Mucosa of rectum (tissue), 2 donors: ENCODE results near the gene IPCEF1.
"Not testable (repeated sequence)": the region's sequence is repeated elsewhere in the genome, so short reads cannot be mapped to it uniquely, and the experiment has no call there.

Experiments
- H3K27ac ChIP-seq, 2 donors: one replicate each; pipeline ENCODE4 v1.7.0; 2013; ENCODE audit warnings: inconsistent platforms in 2 of 2, low read depth in 2 of 2, low read length in 2 of 2
- H3K27me3 ChIP-seq, 2 donors: one replicate each; pipeline ENCODE4 v1.7.0; 2013; ENCODE audit warnings: low read length in 2 of 2; ENCODE audit not compliant: control insufficient read depth in 2 of 2, insufficient read depth in 2 of 2
- H3K36me3 ChIP-seq, 2 donors: one replicate each; pipeline ENCODE4 v1.7.0; 2013; ENCODE audit warnings: low read length in 2 of 2; ENCODE audit not compliant: control insufficient read depth in 2 of 2, insufficient read depth in 2 of 2
- H3K4me1 ChIP-seq, 2 donors: one replicate each; pipeline ENCODE4 v1.7.0; 2013; ENCODE audit warnings: low read length in 2 of 2, mild to moderate bottlenecking in 1 of 2; ENCODE audit not compliant: control insufficient read depth in 2 of 2, insufficient read depth in 2 of 2
- H3K4me3 ChIP-seq, 2 donors: one replicate each; pipeline ENCODE4 v1.7.0; 2013; ENCODE audit warnings: low read length in 2 of 2
- H3K9ac ChIP-seq, 2 donors: one replicate each; pipeline ENCODE4 v1.7.0; 2013; ENCODE audit warnings: low read length in 2 of 2, low read depth in 1 of 2, mild to moderate bottlenecking in 1 of 2
- H3K9me3 ChIP-seq, 2 donors: one replicate each; pipeline ENCODE4 v1.7.0; 2013; ENCODE audit warnings: low read length in 2 of 2; ENCODE audit not compliant: control insufficient read depth in 2 of 2
- donor health status: healthy.
- donor health status: Normal muscosa, but diverticular disease.

IPCEF1 gene

DNA sequence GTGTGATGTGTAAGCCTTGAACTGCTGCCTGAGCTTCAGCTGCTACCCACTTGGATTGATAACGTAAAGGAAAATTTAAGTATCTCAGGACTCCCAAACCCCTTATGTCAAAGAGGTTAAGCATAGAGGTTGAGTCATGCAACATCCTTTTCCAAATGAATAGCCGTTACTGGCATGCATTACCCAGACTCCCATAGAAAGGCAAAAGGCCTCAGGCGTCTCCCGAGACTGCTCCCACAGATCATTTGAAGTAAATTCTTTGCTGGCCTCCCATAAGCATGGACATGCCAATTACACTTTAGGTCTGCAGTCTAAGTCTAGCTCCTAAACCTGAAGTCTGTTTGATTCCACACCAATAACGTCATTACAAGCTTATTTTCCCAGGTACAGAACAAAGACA is 14.7 kb downstream of the IPCEF1 start:
- Histone ChIP-seq H3K36me3 (no peaks in the 10 kb centered on the region), H3K4me1 (peaks cover 2% of the 10 kb centered on the region in 2 donors), H3K9ac (no peak overlapping the region), H3K27me3 (no peaks in the 10 kb centered on the region), H3K4me3 (no peak overlapping the region), H3K9me3 (no peaks in the 10 kb centered on the region), H3K27ac (no peak overlapping the region)

DNA sequence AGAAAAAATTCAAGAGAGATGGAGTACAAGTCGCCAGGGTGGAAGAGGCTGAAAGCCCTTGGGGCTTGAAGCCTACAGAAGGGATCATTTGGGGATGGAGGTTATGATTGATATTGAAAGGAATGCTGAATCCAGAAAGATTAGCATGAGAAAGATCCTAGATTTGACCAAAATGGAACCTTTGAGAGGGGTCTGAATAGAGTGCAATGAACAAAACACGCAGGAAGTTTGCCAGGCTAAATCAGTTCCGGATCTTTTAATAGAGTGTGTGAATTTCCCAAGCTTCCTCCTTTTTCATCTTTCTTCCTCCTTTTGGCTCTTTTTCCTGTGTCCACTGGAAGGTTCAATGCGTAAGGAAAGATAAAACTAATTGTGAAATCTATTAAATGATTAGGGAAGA is 15.3 kb downstream of the IPCEF1 start:
- Histone ChIP-seq H3K9me3 (no peaks in the 10 kb centered on the region), H3K36me3 (no peaks in the 10 kb centered on the region), H3K27ac (no peak overlapping the region), H3K4me1 (peaks cover 2% of the 10 kb centered on the region in 2 donors), H3K4me3 (no peak overlapping the region), H3K9ac (no peak overlapping the region), H3K27me3 (no peaks in the 10 kb centered on the region)

DNA sequence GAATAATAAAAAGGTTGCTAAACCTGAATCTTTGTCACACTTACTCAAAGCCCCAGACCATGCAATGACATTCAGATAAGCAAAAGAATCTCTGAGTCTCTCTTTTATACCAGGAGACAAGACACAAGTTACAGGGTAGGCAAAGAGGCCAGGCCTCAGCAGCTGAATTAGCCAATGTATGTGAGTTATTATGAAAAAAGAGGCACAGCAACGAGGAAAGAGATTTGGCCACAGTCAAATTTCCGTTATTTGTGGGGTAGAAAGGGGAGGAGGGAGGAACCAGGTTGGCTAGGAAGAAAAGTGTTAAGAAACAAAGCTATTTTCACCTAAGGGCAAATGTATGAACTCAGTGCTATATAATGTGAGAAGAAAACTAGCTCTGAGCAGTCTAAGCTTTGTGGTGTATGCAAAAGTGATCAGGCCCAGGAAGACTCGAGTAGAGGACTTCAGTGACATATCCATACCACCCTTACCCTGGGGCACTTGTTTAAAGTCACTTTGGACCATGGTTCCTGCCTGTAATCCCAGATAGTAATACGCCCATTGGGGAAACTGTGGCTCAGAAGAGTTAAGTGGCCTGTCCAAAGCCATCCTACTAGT is 19.1 kb downstream of the IPCEF1 start:
- Histone ChIP-seq H3K4me3 (no peak overlapping the region), H3K27me3 (no peaks in the 10 kb centered on the region), H3K9ac (no peak overlapping the region), H3K9me3 (no peaks in the 10 kb centered on the region), H3K4me1 (peaks cover 2% of the 10 kb centered on the region in 2 donors), H3K36me3 (no peaks in the 10 kb centered on the region), H3K27ac (no peak overlapping the region)

DNA sequence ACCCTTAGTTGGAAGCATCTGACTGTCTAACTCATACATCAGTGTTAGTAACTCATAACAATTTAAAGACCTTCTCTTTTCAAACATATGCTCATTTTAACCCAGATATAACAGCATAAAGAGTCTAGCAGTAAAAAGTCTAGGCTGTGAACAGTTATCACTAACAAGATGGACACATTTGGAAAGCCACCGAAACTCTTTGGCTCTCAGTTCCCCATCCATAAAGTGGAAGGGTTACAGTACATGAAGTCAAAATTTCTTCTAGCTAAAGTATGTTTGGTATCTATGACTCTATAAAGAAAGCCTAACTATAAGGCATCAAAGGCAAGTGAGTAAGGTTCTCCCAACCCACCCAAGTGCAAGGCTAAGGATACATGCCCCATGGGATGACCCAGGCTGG is 22.5 kb downstream of the IPCEF1 start:
- H3K4me3 ChIP-seq, H3K9me3 ChIP-seq, H3K9ac ChIP-seq, H3K4me1 ChIP-seq, H3K36me3 ChIP-seq, H3K27ac ChIP-seq, H3K27me3 ChIP-seq: not testable (repeated sequence)

DNA sequence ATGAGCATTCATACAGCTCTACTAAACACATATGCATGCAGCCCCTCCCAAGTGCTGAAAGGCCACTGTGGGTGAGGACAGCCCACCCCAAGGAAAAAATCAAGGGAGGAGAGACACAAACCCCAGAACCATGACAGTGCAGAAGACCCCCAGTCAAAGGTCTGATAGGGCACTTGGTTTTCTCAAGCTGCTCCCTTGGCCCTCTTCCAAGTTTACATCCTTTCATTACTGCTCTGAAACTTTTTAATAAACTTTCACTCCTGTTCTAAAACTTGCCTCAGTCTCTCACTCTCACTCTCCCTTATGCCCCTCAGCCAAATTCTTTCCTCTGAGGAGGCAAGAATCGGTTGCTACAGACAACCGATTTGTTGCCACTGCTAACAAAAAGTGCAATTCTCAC is 24.9 kb downstream of the IPCEF1 start:
- no peak overlapping the region for H3K9ac ChIP-seq
- H3K9me3 ChIP-seq: no peaks in the 10 kb centered on the region
- no peaks in the 10 kb centered on the region for H3K36me3 ChIP-seq
- no peaks in the 10 kb centered on the region for H3K4me1 ChIP-seq
- no peak overlapping the region for H3K27ac ChIP-seq
- no peaks in the 10 kb centered on the region for H3K27me3 ChIP-seq
- no peak overlapping the region for H3K4me3 ChIP-seq

DNA sequence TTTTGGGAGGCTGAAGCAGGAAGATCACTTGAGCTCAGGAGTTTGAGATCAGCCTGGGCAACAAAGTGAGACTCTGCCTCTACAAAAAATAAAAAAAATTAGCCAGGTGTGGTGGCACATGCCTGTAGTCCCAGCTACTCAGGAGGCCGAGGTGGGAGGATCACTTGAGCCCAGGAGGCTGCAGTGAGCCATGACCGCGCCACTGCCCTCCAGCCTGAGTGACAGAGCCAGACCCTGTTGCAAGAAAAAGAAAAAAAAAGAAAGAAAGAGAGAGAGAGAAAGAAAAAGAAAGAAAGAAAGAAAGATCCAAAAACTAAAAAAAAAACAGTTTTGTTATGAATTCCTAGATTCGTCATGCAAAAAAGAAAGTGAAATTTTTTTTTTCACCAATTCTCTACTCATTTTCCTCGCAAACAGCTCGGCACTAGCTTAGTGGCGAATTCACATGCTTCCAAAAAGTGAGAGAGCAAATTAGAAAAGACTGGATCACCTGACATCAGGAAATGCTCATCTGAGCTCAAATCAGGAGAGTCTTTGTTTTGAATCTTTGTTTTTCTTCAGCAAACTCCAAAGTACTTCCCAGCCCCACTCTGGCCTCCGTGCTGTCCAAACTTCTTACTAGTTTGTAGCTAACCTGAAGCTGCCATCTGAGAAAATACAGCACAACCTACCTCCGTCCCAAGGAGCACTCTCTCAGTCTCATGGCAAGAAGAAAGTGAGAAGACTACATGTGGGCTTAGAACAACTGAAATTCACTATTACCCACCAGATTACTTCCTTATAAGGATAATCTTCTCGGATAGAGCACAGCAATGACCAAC is 27.0 kb downstream of the IPCEF1 start:
- Histone ChIP-seq H3K9me3 (no peaks in the 10 kb centered on the region), H3K9ac (no peak overlapping the region), H3K4me3 (no peak overlapping the region), H3K36me3 (no peaks in the 10 kb centered on the region), H3K27ac (no peak overlapping the region), H3K4me1 (no peaks in the 10 kb centered on the region), H3K27me3 (no peaks in the 10 kb centered on the region)

DNA sequence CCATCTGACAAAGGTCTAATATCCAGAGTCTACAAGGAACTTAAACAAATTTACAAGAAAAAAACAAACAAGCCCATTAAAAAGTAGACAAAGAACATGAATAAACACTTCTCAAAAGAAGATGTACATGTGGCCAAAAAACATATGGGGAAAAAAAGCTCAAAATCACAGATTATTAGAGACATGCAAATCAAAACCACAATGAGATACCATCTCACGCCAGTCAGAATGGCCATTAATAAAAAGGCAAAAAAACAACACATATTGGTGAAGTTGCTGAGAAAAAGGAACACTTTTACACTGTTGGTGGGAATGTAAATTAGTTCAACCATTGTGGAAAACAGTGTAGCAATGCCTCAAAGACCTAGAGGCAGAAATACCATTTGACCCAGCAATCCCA is 29.3 kb downstream of the IPCEF1 start:
- not testable (repeated sequence) for H3K27ac ChIP-seq, H3K9me3 ChIP-seq, H3K36me3 ChIP-seq, H3K27me3 ChIP-seq, H3K4me3 ChIP-seq, H3K9ac ChIP-seq, H3K4me1 ChIP-seq

DNA sequence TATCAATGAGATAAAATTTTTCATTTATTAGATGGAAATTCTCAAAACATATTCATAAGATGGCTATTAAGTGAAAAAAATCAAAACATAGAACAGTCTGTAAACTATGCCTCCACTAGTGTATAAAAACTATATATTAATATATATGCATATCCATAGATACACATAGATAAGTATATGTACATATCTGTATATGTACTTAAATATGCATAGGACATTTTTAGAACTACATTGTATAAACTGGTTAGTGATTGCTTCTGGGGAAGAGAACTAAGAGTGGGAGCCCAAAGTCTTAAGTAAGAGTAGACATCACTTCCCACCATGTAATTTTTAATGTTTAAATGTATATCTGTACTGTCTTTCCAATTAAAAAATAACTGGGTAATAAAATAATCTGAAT is 31.5 kb downstream of the IPCEF1 start:
- Histone ChIP-seq H3K9ac (no peak overlapping the region), H3K4me3 (no peak overlapping the region), H3K27me3 (no peaks in the 10 kb centered on the region), H3K9me3 (no peaks in the 10 kb centered on the region), H3K36me3 (no peaks in the 10 kb centered on the region), H3K4me1 (no peaks in the 10 kb centered on the region), H3K27ac (no peak overlapping the region)

DNA sequence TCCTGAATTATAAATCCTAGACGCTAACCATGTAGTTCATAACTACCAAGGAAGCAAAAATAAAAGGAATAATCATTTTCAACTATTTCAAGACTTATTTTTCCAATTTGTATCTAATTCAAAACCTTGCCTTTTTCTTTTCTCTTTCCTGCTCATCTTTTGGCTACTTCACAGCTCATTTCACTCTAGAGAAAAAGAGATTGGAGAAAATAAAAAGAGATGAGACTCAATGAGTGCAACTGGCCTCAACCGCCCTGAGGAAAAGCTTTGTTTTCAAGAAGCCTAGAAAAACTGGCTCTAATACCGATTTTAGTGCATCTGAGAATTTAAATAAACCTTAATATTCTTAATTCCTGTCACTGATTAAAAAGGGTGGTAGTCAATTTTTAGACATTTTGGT is 36.4 kb downstream of the IPCEF1 start:
- Histone ChIP-seq H3K4me3 (no peak overlapping the region), H3K4me1 (no peaks in the 10 kb centered on the region), H3K9ac (no peak overlapping the region), H3K36me3 (no peaks in the 10 kb centered on the region), H3K27ac (no peak overlapping the region), H3K9me3 (no peaks in the 10 kb centered on the region), H3K27me3 (no peaks in the 10 kb centered on the region)

DNA sequence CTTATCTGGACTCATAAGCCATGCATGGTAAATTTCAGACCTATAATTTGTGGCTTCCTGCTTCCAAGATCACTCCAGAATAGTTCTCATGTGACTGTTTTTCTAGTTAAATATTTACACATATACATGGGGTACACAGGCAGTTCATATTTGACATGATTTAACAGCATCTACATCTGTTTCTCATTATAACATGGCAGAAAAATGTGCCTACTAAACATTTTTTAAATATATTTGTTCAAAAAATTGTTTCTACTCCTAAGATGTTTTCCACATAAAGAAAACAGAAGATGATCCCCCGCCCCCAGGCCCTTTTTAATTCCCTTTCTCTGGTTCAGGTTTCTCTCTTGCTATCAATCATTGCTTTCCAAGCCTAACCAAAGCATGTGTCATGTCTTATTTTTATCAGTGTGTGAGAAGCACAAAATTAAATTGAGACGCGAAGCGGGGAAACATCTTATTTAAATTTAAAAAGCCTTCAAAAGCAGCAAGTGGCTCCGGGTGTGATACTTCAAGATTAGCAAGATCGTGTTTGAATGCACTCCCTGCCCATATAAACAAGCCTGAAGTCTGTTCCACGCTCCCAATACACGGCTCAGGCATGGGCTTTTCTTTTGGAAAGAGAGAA is 37.3 kb downstream of the IPCEF1 start:
- Histone ChIP-seq H3K9me3 (no peaks in the 10 kb centered on the region), H3K4me3 (peak overlapping the region in 1 of 2 donors; percentile 13), H3K9ac (no peak overlapping the region)

More for the DNA sequence above, 37.3 kb downstream of the IPCEF1 start:
- Histone ChIP-seq H3K4me1 (no peaks in the 10 kb centered on the region), H3K36me3 (no peaks in the 10 kb centered on the region), H3K27ac (no peak overlapping the region), H3K27me3 (no peaks in the 10 kb centered on the region)
